GM12878 (cell line): ENCODE measurements around the gene RSL24D1. TPM values are rescaled to one million over a fixed set of nuclear protein-coding genes. Genes with fewer than 3 reads are reported as not detected.

ENCODE experiments used
- ATAC-seq: fragments of 200-7000 bp; cut with Tn5 transposase; 3 replicates; pipeline ENCODE4 v1.9.1; 2020; ENCODE audit warnings: mild to moderate bottlenecking, moderate library complexity
- BruUV-seq: library from RNA; stranded (reverse); fragments of 400-500 nt; replicated peaks from 2 replicates; lab custom pipeline; 2021; lab: Mats Ljungman, UMichigan
- CTCF ChIA-PET: fragments of 300-600 bp; sonication (Branson Sonifier 250); formaldehyde crosslinking; extraction: SDS; loops from one replicate; lab custom pipeline; 2021; ENCODE audit warnings: inconsistent platforms; lab: Yijun Ruan, JAX
- POLR2A ChIA-PET: fragments of 350-600 bp; formaldehyde crosslinking; extraction: SDS; loops from one replicate; lab custom pipeline; 2021; ENCODE audit warnings: inconsistent platforms; lab: Charles Lee
- RAD21 ChIA-PET: fragments of 300-600 bp; sonication (Branson Sonifier 250); formaldehyde crosslinking; loops from one replicate; lab custom pipeline; 2023; ENCODE audit warnings: antibody characterized with exemption; ENCODE audit not compliant: unreplicated experiment; lab: Charles Lee
- SMC1A ChIA-PET: fragments of 300-600 bp; sonication (Branson Sonifier 250); formaldehyde crosslinking; loops from one replicate; lab custom pipeline; 2023; ENCODE audit not compliant: unreplicated experiment, uncharacterized antibody; lab: Charles Lee
- DNase-seq: peaks from one replicate; pipeline ENCODE4 v3.0.0-alpha.2; 2011; ENCODE audit warnings: low read depth, low spot score
- FAIRE-seq: peaks from 3 replicates; lab custom pipeline; 2011; peaks lifted over from hg19 to GRCh38; lab: Jason Lieb, UNC
- H2AFZ ChIP-seq: 2 replicates; pipeline ENCODE4 v1.6.0; 2011; ENCODE audit warnings: low read depth, low read length, control low read depth; ENCODE audit not compliant: control insufficient read depth
- H3K27ac ChIP-seq: 2 replicates; pipeline ENCODE4 v1.5.1; 2011; ENCODE audit warnings: control low read depth; ENCODE audit not compliant: control insufficient read depth, insufficient read depth
- H3K27me3 ChIP-seq, 2 experiments: replicated peaks in 1 of 2; 2 replicates each; pipeline versions ENCODE4 v1.6.0 to v1.6.1; 2011; ENCODE audit warnings: low read length in 1 of 2; ENCODE audit not compliant: control insufficient read depth in 2 of 2, insufficient read depth in 2 of 2
- H3K36me3 ChIP-seq, 2 experiments: 2 replicates each; pipeline ENCODE4 v1.5.1; 2011; ENCODE audit warnings: low read length in 1 of 2; ENCODE audit not compliant: control insufficient read depth in 2 of 2, insufficient read depth in 2 of 2
- H3K4me1 ChIP-seq: 2 replicates; pipeline ENCODE4 v1.6.1; 2011; ENCODE audit warnings: mild to moderate bottlenecking, low read length, moderate library complexity, mixed read lengths; ENCODE audit not compliant: control insufficient read depth, insufficient read depth
- H3K4me2 ChIP-seq: 2 replicates; pipeline ENCODE4 v1.6.0; 2011; ENCODE audit warnings: control low read depth; ENCODE audit not compliant: control insufficient read depth, insufficient read depth
- H3K4me3 ChIP-seq: fragments of 200-600 bp; sonication (generic); 2 replicates; pipeline ENCODE4 v1.5.1; 2016
- H3K79me2 ChIP-seq: 2 replicates; pipeline ENCODE4 v1.6.0; 2011; ENCODE audit warnings: low read length; ENCODE audit not compliant: control insufficient read depth, insufficient read depth
- H3K9ac ChIP-seq: 2 replicates; pipeline ENCODE4 v1.8.0; 2011; ENCODE audit warnings: low read length, control low read depth, mixed read lengths; ENCODE audit not compliant: control insufficient read depth, insufficient read depth
- H3K9me3 ChIP-seq: replicated peaks from 3 replicates; pipeline ENCODE4 v1.5.1; 2011; ENCODE audit warnings: mild to moderate bottlenecking, low read length; ENCODE audit not compliant: control insufficient read depth, insufficient read depth
- H4K20me1 ChIP-seq: 2 replicates; pipeline ENCODE4 v1.6.0; 2011; ENCODE audit not compliant: control insufficient read depth, insufficient read depth
- ATF7 ChIP-seq: fragments of 450-650 bp; IDR thresholded peaks from 2 replicates; pipeline ENCODE4 v1.6.1; 2016; ENCODE audit warnings: low read depth, mild to moderate bottlenecking
- CBFB ChIP-seq: IDR thresholded peaks from 2 replicates; pipeline ENCODE4 v1.6.1; 2016; ENCODE audit warnings: antibody characterized with exemption, low read depth
- CEBPB ChIP-seq, 2 experiments: fragments of 150-350 bp in 1 of 2; IDR thresholded peaks; 2 replicates each; pipeline ENCODE4 v1.6.1; 2012 to 2014; ENCODE audit warnings: low read depth in 2 of 2, low read length in 2 of 2, borderline replicate concordance in 1 of 2, inconsistent platforms in 1 of 2
- DPF2 ChIP-seq: fragments of 450-650 bp; IDR thresholded peaks from 2 replicates; pipeline ENCODE4 v1.6.1; 2017; ENCODE audit warnings: mild to moderate bottlenecking
- EED ChIP-seq: sonication (generic); IDR thresholded peaks from 2 replicates; pipeline ENCODE4 v1.6.1; 2016; ENCODE audit warnings: antibody characterized with exemption, low read depth
- EGR1 ChIP-seq, 2 experiments: IDR thresholded peaks; 1 replicate in 1 of 2; 2 replicates in 1 of 2; pipeline ENCODE4 v1.6.1; 2011 to 2012; ENCODE audit warnings: low read depth in 2 of 2, low read length in 2 of 2, borderline replicate concordance in 1 of 2, mild to moderate bottlenecking in 1 of 2, moderate library complexity in 1 of 2
- NFYA ChIP-seq: IDR thresholded peaks from 2 replicates; pipeline ENCODE4 v1.6.1; 2011; ENCODE audit warnings: low read depth, mild to moderate bottlenecking, low read length, improper control_type of control experiment, borderline replicate concordance
- ZSCAN29 ChIP-seq: fragments of 450-650 bp; IDR thresholded peaks from 2 replicates; pipeline ENCODE4 v1.6.1; 2017; ENCODE audit warnings: mild to moderate bottlenecking, moderate library complexity
- WGBS: methylation state at CpG from one replicate; pipeline ENCODE4 v1.1.6; 2016; ENCODE audit warnings: low lambda C conversion rate; ENCODE audit not compliant: insufficient replicate concordance, insufficient coverage; ENCODE audit errors: missing lambda C conversion rate; 5-methylcytosine and 5-hydroxymethylcytosine counted together
- in situ Hi-C: fragments of 300-500 bp; cut with MboI; formaldehyde crosslinking; loops from 9 replicates; pipeline ENCODE4 v1.14.3; 2018; ENCODE audit warnings: mixed read lengths
- intact Hi-C: fragments of 100-400 bp; cut with micrococcal nuclease; formaldehyde crosslinking; loops from one replicate; pipeline ENCODE4 v1.14.2; 2022; ENCODE audit not compliant: unreplicated experiment
- polyA plus RNA-seq, 11 experiments: library from polyadenylated mRNA; depleted of rRNA in 4 of 11; unstranded in 6 of 11; stranded (reverse) in 5 of 11; fragments of >200 nt; fragmentation: Nextera tagmentation in 4 of 11; fragmentation: Illumina TruSeq in 1 of 11; extraction: Ambion mirVana in 4 of 11; extraction: Trizol in 1 of 11; gene quantifications; 1 replicate in 1 of 11; 2 replicates in 10 of 11; pipeline versions ENCODE4 v1.2.1 to v1.2.3, GENCODE V29; 2011 to 2016; ENCODE audit warnings: inconsistent platforms in 2 of 11, missing spikeins in 2 of 11, low read depth in 1 of 11
- total RNA-seq, 4 experiments: library from RNA; depleted of rRNA in 3 of 4; stranded (reverse); fragments of >200 nt in 3 of 4; fragmentation: Illumina TruSeq in 1 of 4; extraction: Trizol in 1 of 4; gene quantifications; 2 replicates each; pipeline versions ENCODE4 v1.2.1 to v1.2.3, GENCODE V29; 2013 to 2021

The RSL24D1 gene
- total and polyA plus RNA-seq, 10 of the 15 experiments (the other 5 are each of a cell fraction or from before 2014, with no cell fraction given) = 94.9 to 249 (median 121) TPM

DNA sequence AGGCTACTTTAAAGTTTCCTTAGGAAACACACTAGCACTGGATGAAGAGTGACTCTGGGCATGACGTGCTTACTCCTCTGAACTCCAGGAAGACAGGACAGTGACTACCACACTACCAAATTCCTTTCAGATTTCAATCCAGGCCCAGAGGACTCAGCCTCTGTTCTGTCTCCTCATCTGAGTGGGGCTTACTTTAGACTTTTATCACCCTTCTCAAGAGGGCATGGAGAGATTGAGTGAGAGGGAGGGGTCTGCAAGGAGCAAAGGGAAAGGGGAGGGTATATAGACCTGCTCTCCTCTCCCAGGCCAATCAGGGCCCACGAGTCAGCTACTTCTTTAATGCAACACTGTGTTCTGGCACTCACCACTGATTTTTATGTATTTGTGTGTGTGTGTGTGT lies 29.4 kb upstream of the RSL24D1 start:
- TF ChIP-seq EGR1 (IDR thresholded peaks at IDR 0.05; ENCODE audit: borderline replicate concordance in 1 of 2, low read depth in 2 of 2, low read length in 2 of 2) (no peak), CBFB (no peak), DPF2 (no peak), ZSCAN29 (no peak), ATF7 (no peak), NFYA (no peak), CEBPB (IDR thresholded peaks at IDR 0.05; ENCODE audit: borderline replicate concordance in 1 of 2, low read depth in 2 of 2, low read length in 2 of 2) (no peak), EED (no peak)
- no TSS peak for BruUV-seq
- FAIRE-seq = no peak
- in situ Hi-C loops (no loop called here), intact Hi-C loops (no loop called here)
- Histone ChIP-seq H3K79me2 (no peaks in the 10 kb centered on the region), H3K9ac (no peak overlapping the region), H3K4me1 (peaks cover 31% of the 10 kb centered on the region), H3K27ac (no peak overlapping the region), H2AFZ (no peak overlapping the region), H3K9me3 (no peaks in the 10 kb centered on the region), H4K20me1 (no peaks in the 10 kb centered on the region), H3K4me3 (no peak overlapping the region), H3K36me3 (peaks cover 0 to 2% of the 10 kb centered on the region in 2 experiments; a peak in 1 of 4 replicates), H3K4me2 (no peak overlapping the region), H3K27me3 (no peaks in the 10 kb centered on the region)
- SMC1A ChIA-PET = no interaction called here
- ATAC-seq = no peak
- POLR2A ChIA-PET = interaction anchor here (0.7 kb wide), 1 partner anchor 1243 kb away, joined by 5 read pairs; no protein-coding TSS in a partner anchor
- WGBS = 95% methylated on average over 2 of the region's 2 CpGs
- CTCF ChIA-PET = interaction anchor here (0.7 kb wide), 1 partner anchor 34 kb away, joined by 3 read pairs; no protein-coding TSS in a partner anchor
- DNase-seq = no peak
- RAD21 ChIA-PET = interaction anchor here (2.3 kb wide), 1 partner anchor 8 kb away, joined by 8 read pairs; no protein-coding TSS in a partner anchor
